Activated naive CD4-positive, alpha-beta T cell (primary cell): ENCODE results near the gene OPN3.

Experiments
- DNase-seq, 4 experiments: peaks; one replicate each; lab custom pipeline; 2025; lab: John Stamatoyannopoulos, UW

Gene OPN3

GRCh38 chr1:241646201-241646600 lies 6.0 kb upstream of the OPN3 start:
- DNase-seq: no peak

- no peak for DNase-seq
Measured at GRCh38 chr1:241645199-241645598, 5.0 kb upstream of the OPN3 start.

- DNase-seq: no peak
Measured at GRCh38 chr1:241644259-241644658, 4.1 kb upstream of the OPN3 start.

GRCh38 chr1:241642593-241642944 lies 2.4 kb upstream of the OPN3 start:
- DNase-seq: no peak

GRCh38 chr1:241641773-241642592 lies 1.8 kb upstream of the OPN3 start:
- no peak for DNase-seq

- DNase-seq: no peak
Measured at GRCh38 chr1:241640867-241641622, 876 bp upstream of the OPN3 start.

- peak in 2 of 4 experiments; percentile 18 to 35 for DNase-seq
Measured at GRCh38 chr1:241639623-241640148, 483 bp downstream of the OPN3 start.

- DNase-seq: no peak
Measured at GRCh38 chr1:241638909-241639622, 1.1 kb downstream of the OPN3 start.

- no peak for DNase-seq
Measured at GRCh38 chr1:241638099-241638682, 2.0 kb downstream of the OPN3 start.

GRCh38 chr1:241637604-241638003 lies 2.6 kb downstream of the OPN3 start:
- no peak for DNase-seq

GRCh38 chr1:241637046-241637590 lies 3.1 kb downstream of the OPN3 start:
- no peak for DNase-seq

- DNase-seq: no peak
Measured at GRCh38 chr1:241636291-241636690, 3.9 kb downstream of the OPN3 start.

- DNase-seq: no peak
Measured at GRCh38 chr1:241635556-241636152, 4.5 kb downstream of the OPN3 start.

GRCh38 chr1:241632987-241633386 lies 7.2 kb downstream of the OPN3 start:
- no peak for DNase-seq

- no peak for DNase-seq
Measured at GRCh38 chr1:241631674-241632073, 8.5 kb downstream of the OPN3 start.

GRCh38 chr1:241630899-241631298 lies 9.3 kb downstream of the OPN3 start:
- DNase-seq: no peak

- no peak for DNase-seq
Measured at GRCh38 chr1:241630476-241630875, 9.7 kb downstream of the OPN3 start.

- no peak for DNase-seq
Measured at GRCh38 chr1:241630005-241630404, 10.2 kb downstream of the OPN3 start.

GRCh38 chr1:241627453-241628259 lies 12.5 kb downstream of the OPN3 start:
- DNase-seq: peak in 2 of 4 experiments; percentile 5 to 10

GRCh38 chr1:241624935-241625334 lies 15.2 kb downstream of the OPN3 start:
- no peak for DNase-seq

- DNase-seq: no peak
Measured at GRCh38 chr1:241622669-241623068, 17.5 kb downstream of the OPN3 start.
